OCI-LY1 (cell line): Measurements from ENCODE around the gene SPATA33.
A peak's percentile ranks its signal among the peaks of the same experiment; 100 is the strongest.

Experiments
- H2AFZ ChIP-seq: fragments of 200-600 bp; sonication (generic), shearing (Covaris generic); 2 replicates; pipeline ENCODE4 v1.6.0; 2014; ENCODE audit warnings: antibody characterized with exemption, mild to moderate bottlenecking, low read length
- H3F3A ChIP-seq: fragments of 200-600 bp; sonication (generic), shearing (Covaris generic); 2 replicates; pipeline ENCODE4 v1.6.0; 2014; ENCODE audit warnings: mild to moderate bottlenecking, antibody characterized with exemption, low read length, moderate library complexity; ENCODE audit not compliant: insufficient read depth
- H3K27ac ChIP-seq: fragments of 200-600 bp; sonication (generic); 2 replicates; pipeline ENCODE4 v1.5.1; 2014; ENCODE audit warnings: low read length, mixed run types, mild to moderate bottlenecking, low read depth; ENCODE audit not compliant: poor library complexity, severe bottlenecking
- H3K27me3 ChIP-seq: fragments of 200-600 bp; sonication (generic); 2 replicates; pipeline ENCODE4 v1.6.0; 2014; ENCODE audit warnings: antibody characterized with exemption, mild to moderate bottlenecking, low read length, moderate library complexity; ENCODE audit not compliant: insufficient read depth
- H3K36me3 ChIP-seq: fragments of 200-600 bp; sonication (generic); 2 replicates; pipeline ENCODE4 v1.6.1; 2014; ENCODE audit warnings: mild to moderate bottlenecking, antibody characterized with exemption, low read length, moderate library complexity, mixed read lengths; ENCODE audit not compliant: insufficient read depth
- H3K4me1 ChIP-seq: fragments of 200-600 bp; sonication (generic); 2 replicates; pipeline ENCODE4 v1.5.1; 2014; ENCODE audit warnings: mild to moderate bottlenecking, low read length, moderate library complexity; ENCODE audit not compliant: insufficient read depth, severe bottlenecking
- H3K4me2 ChIP-seq: fragments of 200-600 bp; sonication (generic), shearing (Covaris generic); 2 replicates; pipeline ENCODE4 v1.6.1; 2014; ENCODE audit warnings: low read length
- H3K4me3 ChIP-seq: fragments of 200-600 bp; sonication (generic); 2 replicates; pipeline ENCODE4 v1.5.1; 2014; ENCODE audit warnings: low read length, low read depth, mild to moderate bottlenecking, mixed read lengths; ENCODE audit not compliant: poor library complexity, severe bottlenecking
- H3K79me2 ChIP-seq: fragments of 200-600 bp; shearing (Covaris generic); 2 replicates; pipeline ENCODE4 v1.6.1; 2016; ENCODE audit warnings: mixed run types, low read length, mixed read lengths; ENCODE audit not compliant: insufficient read depth
- H3K9ac ChIP-seq: fragments of 200-600 bp; sonication (generic), shearing (Covaris generic); 2 replicates; pipeline ENCODE4 v1.6.1; 2014; ENCODE audit warnings: mild to moderate bottlenecking, low read length, mixed read lengths
- H3K9me2 ChIP-seq: fragments of 200-600 bp; sonication (generic), shearing (Covaris generic); 2 replicates; pipeline ENCODE4 v1.6.1; 2014; ENCODE audit warnings: low read depth, mild to moderate bottlenecking, low read length, mixed read lengths
- H3K9me3 ChIP-seq: fragments of 200-600 bp; shearing (Covaris generic); 2 replicates; pipeline ENCODE4 v1.6.1; 2014; ENCODE audit warnings: low read length, mixed read lengths
- H4K20me1 ChIP-seq: fragments of 200-600 bp; sonication (generic), shearing (Covaris generic); 2 replicates; pipeline ENCODE4 v1.6.0; 2016; ENCODE audit warnings: mild to moderate bottlenecking, low read length; ENCODE audit not compliant: insufficient read depth
- CTCF ChIP-seq: fragments of 200-600 bp; sonication (generic), shearing (Covaris generic); IDR thresholded peaks from 2 replicates; pipeline ENCODE4 v1.5.1; 2017; ENCODE audit warnings: mild to moderate bottlenecking, antibody characterized with exemption, low read length, moderate library complexity, mixed read lengths
- EZH2 ChIP-seq: fragments of 200-600 bp; sonication (generic), shearing (Covaris generic); IDR thresholded peaks from 2 replicates; pipeline ENCODE4 v1.8.0; 2017; ENCODE audit warnings: borderline replicate concordance, mixed run types, mild to moderate bottlenecking, antibody characterized with exemption, low read length, moderate library complexity, mixed read lengths

Gene SPATA33

GRCh38 chr16:89656435-89657121 lies 1.1 kb upstream of the SPATA33 start:
- Histone ChIP-seq H3K9me3 (no peaks in the 10 kb centered on the region), H3K36me3 (peaks cover 31% of the 10 kb centered on the region), H3K4me1 (peaks cover 23% of the 10 kb centered on the region), H3K79me2 (peaks cover 21% of the 10 kb centered on the region), H3K27ac (no peak overlapping the region), H3F3A (no peaks in the 10 kb centered on the region), H2AFZ (no peak overlapping the region), H4K20me1 (no peaks in the 10 kb centered on the region), H3K27me3 (no peaks in the 10 kb centered on the region), H3K9ac (peak overlapping the region; percentile 99), H3K4me2 (peak overlapping the region; percentile 97), H3K9me2 (no peaks in the 10 kb centered on the region), H3K4me3 (peak overlapping the region; percentile 98)
- TF ChIP-seq CTCF (no peak), EZH2 (no peak)

GRCh38 chr16:89658221-89658879 lies 714 bp downstream of the SPATA33 start:
- Histone ChIP-seq H3K4me2 (peak overlapping the region; percentile 97), H3K9me3 (no peaks in the 10 kb centered on the region), H3F3A (no peaks in the 10 kb centered on the region), H3K4me1 (peaks cover 23% of the 10 kb centered on the region), H3K27ac (peak overlapping the region; percentile 62), H4K20me1 (no peaks in the 10 kb centered on the region), H3K9ac (peak overlapping the region; percentile 99), H3K4me3 (peak overlapping the region; percentile 98), H3K9me2 (no peaks in the 10 kb centered on the region), H2AFZ (peak overlapping the region; percentile 89; the same call in 1 of the 2 replicates), H3K79me2 (peaks cover 21% of the 10 kb centered on the region), H3K27me3 (no peaks in the 10 kb centered on the region), H3K36me3 (peaks cover 48% of the 10 kb centered on the region)
- TF ChIP-seq EZH2 (no peak), CTCF (no peak)

- peaks cover 57% of the 10 kb centered on the region for H3K36me3 ChIP-seq
- no peak for TF ChIP-seq CTCF
- no peak for TF ChIP-seq EZH2
Measured at GRCh38 chr16:89660146-89660545, 2.5 kb downstream of the SPATA33 start.

More at GRCh38 chr16:89660146-89660545, 2.5 kb downstream of the SPATA33 start:
- Histone ChIP-seq H3K27me3 (no peaks in the 10 kb centered on the region), H3K9me3 (no peaks in the 10 kb centered on the region), H3K79me2 (peaks cover 21% of the 10 kb centered on the region), H3K9ac (no peak overlapping the region), H3K4me1 (peaks cover 23% of the 10 kb centered on the region), H3K4me2 (no peak overlapping the region), H3K4me3 (no peak overlapping the region), H2AFZ (no peak overlapping the region), H3K27ac (no peak overlapping the region), H3K9me2 (no peaks in the 10 kb centered on the region), H4K20me1 (no peaks in the 10 kb centered on the region), H3F3A (no peaks in the 10 kb centered on the region)
